PFSK-1 (cell line): ENCODE results near the gene SQSTM1.

ENCODE experiments used
- FOXP2 ChIP-seq: optimal IDR thresholded peaks from 2 replicates; pipeline ENCODE3; 2011; ENCODE audit warnings: borderline replicate concordance, control low read depth, inconsistent platforms; ENCODE audit not compliant: insufficient read depth; ENCODE audit errors: extremely low read length, extremely low read depth
- POLR2AphosphoS5 ChIP-seq: IDR thresholded peaks from 2 replicates; pipeline ENCODE4 v1.6.1; 2012; ENCODE audit warnings: low read depth, mild to moderate bottlenecking, control low read depth, low read length, moderate library complexity
- SIN3A ChIP-seq: IDR thresholded peaks from 2 replicates; pipeline ENCODE4 v1.6.1; 2012; ENCODE audit warnings: mild to moderate bottlenecking, low read length, moderate library complexity, borderline replicate concordance; ENCODE audit not compliant: insufficient read depth
- TAF1 ChIP-seq: IDR thresholded peaks from 2 replicates; pipeline ENCODE4 v1.6.1; 2012; ENCODE audit warnings: low read length, control low read depth, borderline replicate concordance; ENCODE audit not compliant: insufficient read depth
- TF ChIP-seq, protein P1 (sequence below), 2 experiments: IDR thresholded peaks; 2 replicates each; pipeline versions ENCODE4 v1.6.1 to v1.8.0; 2011 to 2012; ENCODE audit warnings: low read depth in 2 of 2, low read length in 2 of 2, control low read depth in 1 of 2, inconsistent platforms in 1 of 2, mild to moderate bottlenecking in 1 of 2, moderate library complexity in 1 of 2; ENCODE audit not compliant: insufficient read depth in 1 of 2

The SQSTM1 gene

DNA sequence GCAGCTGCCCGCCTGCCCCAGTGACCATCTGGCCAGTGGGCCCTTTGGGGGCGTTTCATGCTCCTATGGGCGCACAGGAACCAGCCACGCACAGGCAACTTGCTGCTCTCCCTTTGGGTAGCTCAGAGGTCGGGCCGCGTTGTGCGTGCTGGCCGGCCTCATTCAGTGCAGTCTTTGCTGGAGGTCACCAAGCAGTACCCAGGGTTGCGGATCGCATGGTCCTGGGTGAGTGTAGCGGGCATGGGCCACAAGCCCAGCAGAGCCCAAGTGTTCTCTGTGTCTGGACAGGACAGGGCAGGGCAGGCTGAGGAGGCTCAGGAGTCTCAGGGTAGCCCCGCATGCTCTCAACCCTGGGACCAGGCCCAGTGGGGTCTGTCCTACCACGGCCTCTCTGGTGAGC, 47.8 kb downstream of the SQSTM1 start:
- no peak for TF ChIP-seq TAF1
- no peak for TF ChIP-seq SIN3A
- TF ChIP-seq FOXP2: no peak
- TF ChIP-seq, protein P1, sequence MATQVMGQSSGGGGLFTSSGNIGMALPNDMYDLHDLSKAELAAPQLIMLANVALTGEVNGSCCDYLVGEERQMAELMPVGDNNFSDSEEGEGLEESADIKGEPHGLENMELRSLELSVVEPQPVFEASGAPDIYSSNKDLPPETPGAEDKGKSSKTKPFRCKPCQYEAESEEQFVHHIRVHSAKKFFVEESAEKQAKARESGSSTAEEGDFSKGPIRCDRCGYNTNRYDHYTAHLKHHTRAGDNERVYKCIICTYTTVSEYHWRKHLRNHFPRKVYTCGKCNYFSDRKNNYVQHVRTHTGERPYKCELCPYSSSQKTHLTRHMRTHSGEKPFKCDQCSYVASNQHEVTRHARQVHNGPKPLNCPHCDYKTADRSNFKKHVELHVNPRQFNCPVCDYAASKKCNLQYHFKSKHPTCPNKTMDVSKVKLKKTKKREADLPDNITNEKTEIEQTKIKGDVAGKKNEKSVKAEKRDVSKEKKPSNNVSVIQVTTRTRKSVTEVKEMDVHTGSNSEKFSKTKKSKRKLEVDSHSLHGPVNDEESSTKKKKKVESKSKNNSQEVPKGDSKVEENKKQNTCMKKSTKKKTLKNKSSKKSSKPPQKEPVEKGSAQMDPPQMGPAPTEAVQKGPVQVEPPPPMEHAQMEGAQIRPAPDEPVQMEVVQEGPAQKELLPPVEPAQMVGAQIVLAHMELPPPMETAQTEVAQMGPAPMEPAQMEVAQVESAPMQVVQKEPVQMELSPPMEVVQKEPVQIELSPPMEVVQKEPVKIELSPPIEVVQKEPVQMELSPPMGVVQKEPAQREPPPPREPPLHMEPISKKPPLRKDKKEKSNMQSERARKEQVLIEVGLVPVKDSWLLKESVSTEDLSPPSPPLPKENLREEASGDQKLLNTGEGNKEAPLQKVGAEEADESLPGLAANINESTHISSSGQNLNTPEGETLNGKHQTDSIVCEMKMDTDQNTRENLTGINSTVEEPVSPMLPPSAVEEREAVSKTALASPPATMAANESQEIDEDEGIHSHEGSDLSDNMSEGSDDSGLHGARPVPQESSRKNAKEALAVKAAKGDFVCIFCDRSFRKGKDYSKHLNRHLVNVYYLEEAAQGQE (IDR thresholded peaks at IDR 0.05; ENCODE audit: insufficient read depth in 1 of 2, low read depth in 2 of 2, low read length in 2 of 2): no peak
- TF ChIP-seq POLR2AphosphoS5: no peak

DNA sequence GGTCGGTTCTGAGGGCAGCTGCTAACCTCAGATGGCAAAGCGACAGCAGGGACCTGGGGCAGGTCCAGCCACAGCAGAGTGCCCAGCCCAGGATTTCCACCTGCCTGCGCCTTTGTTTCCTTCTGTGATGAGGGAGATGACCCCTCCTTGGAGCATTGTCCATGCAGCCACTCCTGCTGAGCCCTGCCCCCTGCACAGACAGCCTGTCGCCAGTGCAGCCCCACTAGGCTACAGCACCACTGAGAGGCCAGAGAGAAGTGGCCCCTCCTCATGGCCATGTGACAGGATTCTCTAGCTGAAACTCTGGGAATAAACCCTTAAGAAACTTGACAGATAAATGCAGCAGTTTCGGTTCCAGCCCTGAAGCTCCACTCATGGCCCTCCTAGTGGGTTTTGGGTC, 48.4 kb downstream of the SQSTM1 start:
- TF ChIP-seq, protein P1 (IDR thresholded peaks at IDR 0.05; ENCODE audit: insufficient read depth in 1 of 2, low read depth in 2 of 2, low read length in 2 of 2): no peak
- TF ChIP-seq POLR2AphosphoS5: no peak
- TF ChIP-seq TAF1: no peak
- no peak for TF ChIP-seq FOXP2
- no peak for TF ChIP-seq SIN3A

DNA sequence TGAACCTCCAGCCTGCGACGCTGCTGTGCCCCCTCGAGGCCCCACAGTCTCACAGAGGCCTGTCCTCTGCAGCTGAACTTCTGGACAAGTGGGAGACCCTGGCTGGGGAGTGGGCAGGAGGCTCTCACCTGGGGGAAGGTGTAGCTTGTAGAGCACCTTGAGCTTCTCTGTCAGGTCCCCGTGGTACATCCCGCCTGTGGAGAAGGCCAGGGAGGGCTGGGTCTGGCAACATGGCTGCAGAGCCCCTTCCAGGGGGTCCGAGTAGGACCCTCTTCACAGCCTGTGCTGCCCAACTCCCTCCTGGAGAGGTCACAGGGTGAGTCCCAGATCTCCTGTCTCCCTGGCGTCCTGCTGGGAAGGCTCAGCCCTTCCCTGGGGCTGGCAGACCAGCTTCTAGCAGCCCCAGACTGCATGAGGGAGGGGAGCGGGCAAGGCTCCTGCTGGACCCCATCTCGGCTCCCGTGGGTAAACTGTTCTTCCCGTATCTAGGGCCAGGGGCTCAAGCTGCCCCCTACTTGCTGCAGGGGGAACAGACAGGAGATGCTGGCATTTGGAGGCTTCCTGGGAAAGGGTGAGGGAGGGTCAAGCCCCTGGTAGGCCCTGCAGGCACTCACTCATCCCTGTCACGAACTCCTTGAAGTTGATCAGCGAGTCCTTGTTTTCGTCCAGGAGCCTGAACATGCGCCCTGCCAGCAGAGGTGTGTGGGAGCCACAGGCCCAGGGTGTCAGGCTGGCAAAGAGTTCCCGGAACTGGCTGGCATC, 49.1 kb downstream of the SQSTM1 start:
- no peak for TF ChIP-seq SIN3A
- TF ChIP-seq POLR2AphosphoS5: no peak
- TF ChIP-seq FOXP2: no peak
- TF ChIP-seq, protein P1 (IDR thresholded peaks at IDR 0.05; ENCODE audit: insufficient read depth in 1 of 2, low read depth in 2 of 2, low read length in 2 of 2): no peak
- no peak for TF ChIP-seq TAF1

DNA sequence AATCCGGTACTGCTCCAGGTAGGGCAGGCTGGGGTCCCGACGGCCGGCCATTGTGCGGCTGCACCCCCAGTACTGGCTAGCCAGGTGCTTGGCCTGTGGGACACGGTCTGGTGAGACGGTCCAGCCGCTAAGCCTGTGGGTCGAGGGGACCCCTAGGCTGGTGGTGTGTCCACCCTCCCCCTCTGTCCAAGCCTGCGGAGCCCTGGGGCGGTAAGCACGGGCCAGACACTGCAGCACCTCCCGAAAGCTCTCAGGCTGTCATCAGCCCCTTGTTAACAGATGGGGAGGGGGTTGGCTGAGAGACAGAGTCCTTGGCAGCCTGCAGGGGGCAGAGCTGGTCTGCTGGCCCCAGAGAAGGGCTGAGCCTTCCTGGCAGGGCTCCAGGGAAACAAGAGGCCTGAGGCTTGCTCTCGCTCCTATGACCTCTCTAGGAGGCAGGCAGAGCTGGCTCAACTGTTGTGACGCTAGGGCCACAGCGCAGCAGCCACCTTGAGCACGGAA, 49.7 kb downstream of the SQSTM1 start:
- TF ChIP-seq FOXP2: no peak
- no peak for TF ChIP-seq POLR2AphosphoS5
- TF ChIP-seq SIN3A: no peak
- TF ChIP-seq TAF1: no peak

DNA sequence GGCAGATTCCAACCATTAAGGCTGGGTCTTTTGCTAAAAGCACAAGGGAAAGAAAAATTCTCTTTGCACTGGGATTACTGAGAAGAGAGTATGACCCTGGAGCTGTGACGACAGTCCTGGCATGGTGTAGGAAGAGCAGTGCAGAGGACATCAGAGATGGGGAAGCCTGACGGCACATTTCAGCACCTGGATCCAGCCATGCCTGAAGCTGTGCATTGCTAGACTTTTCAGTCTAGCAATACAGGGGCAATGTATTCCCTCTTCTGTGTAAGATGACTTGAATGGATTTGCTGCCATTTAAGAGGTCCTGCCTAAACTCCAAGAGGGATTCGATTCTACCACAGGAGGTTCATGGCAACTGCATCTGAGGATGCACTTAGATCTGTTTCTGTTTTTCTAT, 50.2 kb downstream of the SQSTM1 start:
- TF ChIP-seq TAF1 (no peak), FOXP2 (no peak), SIN3A (no peak), POLR2AphosphoS5 (no peak)
- TF ChIP-seq, protein P1 (IDR thresholded peaks at IDR 0.05; ENCODE audit: insufficient read depth in 1 of 2, low read depth in 2 of 2, low read length in 2 of 2): no peak
